ENCODE data around the gene CCDC85B.
"Not testable (repeated sequence)": the region's sequence is repeated elsewhere in the genome, so short reads cannot be mapped to it uniquely, and the experiment has no call there.

The CCDC85B gene

GRCh38 chr11:65890324-65891218 lies at the start of gene CCDC85B:
CCDC85B (plus strand) TSS chr11:65890673; CDS start chr11:65890784, 111 bp downstream.
- peak; percentile 96 for DNase-seq (ENCODE audit: low spot score)
- no peak for TF ChIP-seq CTCF (IDR thresholded peaks at IDR 0.05; ENCODE audit: borderline replicate concordance, control extremely low read depth, extremely low read depth, insufficient read depth, missing control alignments)
- in situ Hi-C loops (cut with MboI; ENCODE audit: low sequenced_read_pairs, unreplicated experiment), result no loop called here

- in situ Hi-C loops (cut with MboI; ENCODE audit: low sequenced_read_pairs, unreplicated experiment), result no loop called here
- DNase-seq (ENCODE audit: low spot score), result no peak
- TF ChIP-seq CTCF (IDR thresholded peaks at IDR 0.05; ENCODE audit: borderline replicate concordance, control extremely low read depth, extremely low read depth, insufficient read depth, missing control alignments), result no peak
These were observed 48.3 kb upstream of the CCDC85B start for GRCh38 chr11:65842144-65842543.

- no peak for DNase-seq (ENCODE audit: low spot score)
- TF ChIP-seq CTCF (IDR thresholded peaks at IDR 0.05; ENCODE audit: borderline replicate concordance, control extremely low read depth, extremely low read depth, insufficient read depth, missing control alignments), result no peak
- in situ Hi-C loops (cut with MboI; ENCODE audit: low sequenced_read_pairs, unreplicated experiment), result no loop called here
These were observed 46.7 kb upstream of the CCDC85B start for GRCh38 chr11:65843811-65844210.

- in situ Hi-C loops (cut with MboI; ENCODE audit: low sequenced_read_pairs, unreplicated experiment), result no loop called here
- TF ChIP-seq CTCF (IDR thresholded peaks at IDR 0.05; ENCODE audit: borderline replicate concordance, control extremely low read depth, extremely low read depth, insufficient read depth, missing control alignments), result no peak
- DNase-seq (ENCODE audit: low spot score), result no peak
These were observed 46.1 kb upstream of the CCDC85B start for GRCh38 chr11:65844231-65844872.

GRCh38 chr11:65847746-65848145 lies 42.7 kb upstream of the CCDC85B start:
- no peak for DNase-seq (ENCODE audit: low spot score)
- no peak for TF ChIP-seq CTCF (IDR thresholded peaks at IDR 0.05; ENCODE audit: borderline replicate concordance, control extremely low read depth, extremely low read depth, insufficient read depth, missing control alignments)
- in situ Hi-C loops (cut with MboI; ENCODE audit: low sequenced_read_pairs, unreplicated experiment), result no loop called here

GRCh38 chr11:65848693-65849092 lies 41.8 kb upstream of the CCDC85B start:
- in situ Hi-C loops (cut with MboI; ENCODE audit: low sequenced_read_pairs, unreplicated experiment); DNase-seq (ENCODE audit: low spot score): not testable (repeated sequence)

- DNase-seq (ENCODE audit: low spot score), result peak; percentile 19
- in situ Hi-C loops (cut with MboI; ENCODE audit: low sequenced_read_pairs, unreplicated experiment), result no loop called here
- TF ChIP-seq CTCF (IDR thresholded peaks at IDR 0.05; ENCODE audit: borderline replicate concordance, control extremely low read depth, extremely low read depth, insufficient read depth, missing control alignments), result no peak
These were observed 41.1 kb upstream of the CCDC85B start for GRCh38 chr11:65849366-65849765.

All from GM13976 (cell line).